ENCODE measurements around the gene MROH7. TPM values are rescaled to one million over a fixed set of nuclear protein-coding genes. Genes with fewer than 3 reads are reported as not detected.

MROH7 gene
- total RNA-seq, 1 donor from 2014 or later = 0.15 TPM

DNA sequence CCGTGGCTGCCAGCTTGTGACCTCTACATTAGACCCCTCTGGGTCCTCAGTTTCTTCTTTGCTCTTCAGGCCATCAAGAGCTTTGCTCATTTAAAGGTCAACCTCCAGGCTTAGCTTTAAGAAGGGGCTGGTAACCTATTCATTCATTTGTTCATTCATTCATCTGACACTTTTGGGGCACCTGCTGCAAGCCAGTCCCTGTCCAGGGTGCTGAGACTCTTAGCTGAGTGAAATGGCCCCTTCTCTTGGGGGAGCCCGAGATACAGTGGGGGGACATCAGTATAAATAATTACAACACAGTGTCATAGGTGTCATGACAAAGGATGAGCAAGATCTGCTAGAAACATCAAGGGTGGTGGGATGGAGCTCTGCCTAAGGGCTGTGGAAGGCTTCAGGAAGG lies 63.6 kb downstream of the MROH7 start:
- no peak for DNase-seq (ENCODE audit: low spot score)
- H3K4me1 Mint-ChIP-seq (ENCODE audit: low read depth) = no peaks in the 10 kb centered on the region
- peaks cover 53% of the 10 kb centered on the region for H3K27me3 Mint-ChIP-seq (ENCODE audit: low read depth)
- no peak overlapping the region for H3K4me3 Mint-ChIP-seq (ENCODE audit: unreplicated experiment)
- no peaks in the 10 kb centered on the region for H3K9me3 Mint-ChIP-seq (ENCODE audit: low read depth)
- H3K27ac Mint-ChIP-seq (ENCODE audit: unreplicated experiment) = no peak overlapping the region
- no peaks in the 10 kb centered on the region for H3K36me3 Mint-ChIP-seq (ENCODE audit: low read depth)
- TF ChIP-seq, protein P1, sequence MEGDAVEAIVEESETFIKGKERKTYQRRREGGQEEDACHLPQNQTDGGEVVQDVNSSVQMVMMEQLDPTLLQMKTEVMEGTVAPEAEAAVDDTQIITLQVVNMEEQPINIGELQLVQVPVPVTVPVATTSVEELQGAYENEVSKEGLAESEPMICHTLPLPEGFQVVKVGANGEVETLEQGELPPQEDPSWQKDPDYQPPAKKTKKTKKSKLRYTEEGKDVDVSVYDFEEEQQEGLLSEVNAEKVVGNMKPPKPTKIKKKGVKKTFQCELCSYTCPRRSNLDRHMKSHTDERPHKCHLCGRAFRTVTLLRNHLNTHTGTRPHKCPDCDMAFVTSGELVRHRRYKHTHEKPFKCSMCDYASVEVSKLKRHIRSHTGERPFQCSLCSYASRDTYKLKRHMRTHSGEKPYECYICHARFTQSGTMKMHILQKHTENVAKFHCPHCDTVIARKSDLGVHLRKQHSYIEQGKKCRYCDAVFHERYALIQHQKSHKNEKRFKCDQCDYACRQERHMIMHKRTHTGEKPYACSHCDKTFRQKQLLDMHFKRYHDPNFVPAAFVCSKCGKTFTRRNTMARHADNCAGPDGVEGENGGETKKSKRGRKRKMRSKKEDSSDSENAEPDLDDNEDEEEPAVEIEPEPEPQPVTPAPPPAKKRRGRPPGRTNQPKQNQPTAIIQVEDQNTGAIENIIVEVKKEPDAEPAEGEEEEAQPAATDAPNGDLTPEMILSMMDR (IDR thresholded peaks at IDR 0.05) = no peak

DNA sequence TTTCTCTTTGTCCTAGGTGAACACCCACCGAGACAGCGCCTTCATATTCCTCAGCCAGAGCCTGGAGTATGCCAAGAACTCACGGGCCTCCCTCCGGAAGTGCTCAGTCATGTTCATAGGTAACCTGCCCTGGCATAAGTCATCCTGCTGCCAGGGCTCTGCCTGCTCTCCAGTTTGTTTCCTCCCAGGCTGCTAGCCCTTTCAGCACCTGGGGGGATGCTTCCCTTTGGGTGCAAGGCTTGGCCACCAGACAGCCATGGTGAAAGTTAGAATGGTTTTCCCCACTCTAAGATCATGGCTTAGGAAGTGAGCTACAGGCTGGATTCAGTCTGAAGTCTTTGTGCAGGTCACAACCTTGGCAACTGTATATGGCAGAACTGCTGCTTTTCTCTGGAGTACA lies 64.8 kb downstream of the MROH7 start:
- H3K9me3 Mint-ChIP-seq (ENCODE audit: low read depth) = no peaks in the 10 kb centered on the region
- peaks cover 55% of the 10 kb centered on the region for H3K27me3 Mint-ChIP-seq (ENCODE audit: low read depth)
- no peak overlapping the region for H3K4me3 Mint-ChIP-seq (ENCODE audit: unreplicated experiment)
- DNase-seq (ENCODE audit: low spot score) = no peak
- H3K36me3 Mint-ChIP-seq (ENCODE audit: low read depth) = no peaks in the 10 kb centered on the region
- TF ChIP-seq, protein P1 (IDR thresholded peaks at IDR 0.05) = no peak
- no peak overlapping the region for H3K27ac Mint-ChIP-seq (ENCODE audit: unreplicated experiment)
- H3K4me1 Mint-ChIP-seq (ENCODE audit: low read depth) = no peaks in the 10 kb centered on the region

DNA sequence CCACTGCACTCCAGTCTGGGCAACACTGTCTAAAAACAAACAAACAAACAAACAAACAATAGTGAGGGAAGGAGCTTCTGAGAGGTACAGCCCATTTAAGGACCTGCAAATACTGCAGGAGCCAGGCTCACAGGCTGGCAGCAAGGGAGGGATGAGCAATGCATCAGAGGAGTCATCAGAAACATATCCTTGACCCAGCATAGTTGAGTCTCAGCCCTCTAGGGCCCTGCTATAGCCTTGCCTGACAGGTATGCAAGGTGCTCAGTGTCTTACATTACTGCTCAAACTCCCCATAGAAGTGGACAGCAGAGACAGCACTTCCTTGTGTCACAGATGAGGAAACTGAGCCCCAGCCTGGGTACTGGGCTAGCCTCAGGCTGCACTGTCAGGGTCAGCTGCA lies 66.8 kb downstream of the MROH7 start:
- TF ChIP-seq, protein P1 (IDR thresholded peaks at IDR 0.05) = no peak

DNA sequence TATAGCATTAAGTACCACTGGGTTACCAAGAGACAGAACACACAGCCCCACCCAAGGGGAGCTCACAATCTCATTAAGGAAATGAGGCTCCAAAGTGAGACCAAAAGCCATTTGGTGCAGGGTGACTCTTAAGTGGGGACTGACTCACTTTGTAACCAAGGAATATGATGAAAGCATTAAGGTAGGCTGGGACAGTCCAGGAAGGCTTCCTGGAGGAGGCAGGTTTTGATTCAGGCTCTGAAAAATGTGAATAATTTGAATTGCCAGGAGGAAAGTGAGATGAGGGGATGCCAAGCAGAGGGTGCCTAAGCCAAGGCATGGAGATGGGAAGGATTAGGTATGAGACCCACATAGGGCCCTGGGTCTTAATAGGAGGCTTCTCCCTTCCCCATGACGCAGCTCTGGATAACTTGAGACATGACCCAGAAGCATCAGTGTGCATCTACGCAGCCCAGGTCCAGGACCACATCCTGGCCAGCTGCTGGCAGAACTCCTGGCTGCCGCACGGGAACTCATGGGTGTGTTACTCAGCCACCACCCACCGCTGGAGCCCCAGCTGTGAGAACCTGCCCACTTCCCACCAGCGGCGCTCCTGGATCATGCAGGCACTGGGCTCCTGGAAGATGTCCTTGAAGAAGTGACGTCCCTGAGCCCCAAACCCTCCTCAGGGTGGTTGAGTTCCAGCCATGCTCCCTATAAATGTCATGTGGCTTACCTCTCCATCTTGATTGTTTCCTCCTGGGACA lies 68.1 kb downstream of the MROH7 start:
- no peak overlapping the region for H3K4me3 Mint-ChIP-seq (ENCODE audit: unreplicated experiment)
- no peaks in the 10 kb centered on the region for H3K36me3 Mint-ChIP-seq (ENCODE audit: low read depth)
- H3K27me3 Mint-ChIP-seq (ENCODE audit: low read depth) = peaks cover 37% of the 10 kb centered on the region
- H3K4me1 Mint-ChIP-seq (ENCODE audit: low read depth) = no peaks in the 10 kb centered on the region
- no peak overlapping the region for H3K27ac Mint-ChIP-seq (ENCODE audit: unreplicated experiment)
- TF ChIP-seq, protein P1 (IDR thresholded peaks at IDR 0.05) = no peak
- no peak for DNase-seq (ENCODE audit: low spot score)
- H3K9me3 Mint-ChIP-seq (ENCODE audit: low read depth) = no peaks in the 10 kb centered on the region

More for the DNA sequence above, 66.8 kb downstream of the MROH7 start:
- Mint-ChIP-seq H3K27ac (ENCODE audit: unreplicated experiment) (no peak overlapping the region), H3K9me3 (ENCODE audit: low read depth) (no peaks in the 10 kb centered on the region), H3K4me3 (ENCODE audit: unreplicated experiment) (no peak overlapping the region), H3K4me1 (ENCODE audit: low read depth) (no peaks in the 10 kb centered on the region), H3K36me3 (ENCODE audit: low read depth) (no peaks in the 10 kb centered on the region), H3K27me3 (ENCODE audit: low read depth) (peaks cover 40% of the 10 kb centered on the region)
- DNase-seq (ENCODE audit: low spot score) = no peak

DNA sequence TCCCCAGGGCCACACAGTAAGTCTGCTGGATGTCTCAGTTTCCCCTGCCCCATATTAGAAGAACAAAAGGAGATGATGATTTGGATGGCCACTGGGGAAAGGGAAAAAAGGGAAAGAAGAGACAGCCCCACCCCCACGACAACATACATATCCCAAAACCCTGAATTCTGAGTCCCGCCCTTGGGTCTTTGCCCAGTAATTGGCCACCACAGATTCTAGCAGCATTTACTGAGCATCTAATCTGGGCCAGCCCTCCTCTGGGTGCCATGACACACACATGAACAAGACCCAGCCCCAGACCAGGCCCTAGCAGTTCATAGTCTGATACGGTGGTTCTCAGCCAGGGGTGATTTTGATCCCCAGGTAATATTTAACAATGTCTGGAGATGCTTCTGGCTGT lies 68.8 kb downstream of the MROH7 start:
- H3K4me3 Mint-ChIP-seq (ENCODE audit: unreplicated experiment) = no peak overlapping the region
- peaks cover 5% of the 10 kb centered on the region for H3K4me1 Mint-ChIP-seq (ENCODE audit: low read depth)
- H3K27me3 Mint-ChIP-seq (ENCODE audit: low read depth) = peaks cover 32% of the 10 kb centered on the region
- H3K9me3 Mint-ChIP-seq (ENCODE audit: low read depth) = no peaks in the 10 kb centered on the region
- TF ChIP-seq, protein P1 (IDR thresholded peaks at IDR 0.05) = no peak
- no peak for DNase-seq (ENCODE audit: low spot score)
- no peak overlapping the region for H3K27ac Mint-ChIP-seq (ENCODE audit: unreplicated experiment)
- no peaks in the 10 kb centered on the region for H3K36me3 Mint-ChIP-seq (ENCODE audit: low read depth)

Measured in chondrocyte (in vitro differentiated cells).